ENCODE results near the gene ELOB. TPM values are rescaled to one million over a fixed set of nuclear protein-coding genes. Genes with fewer than 3 reads are reported as not detected.
A peak's percentile ranks its signal among the peaks of the same experiment; 100 is the strongest.

The ELOB gene
- total and polyA plus RNA-seq, 10 of the 15 experiments (the other 5 are each of a cell fraction or from before 2014, with no cell fraction given): 86.9 to 823 (median 263) TPM

DNA sequence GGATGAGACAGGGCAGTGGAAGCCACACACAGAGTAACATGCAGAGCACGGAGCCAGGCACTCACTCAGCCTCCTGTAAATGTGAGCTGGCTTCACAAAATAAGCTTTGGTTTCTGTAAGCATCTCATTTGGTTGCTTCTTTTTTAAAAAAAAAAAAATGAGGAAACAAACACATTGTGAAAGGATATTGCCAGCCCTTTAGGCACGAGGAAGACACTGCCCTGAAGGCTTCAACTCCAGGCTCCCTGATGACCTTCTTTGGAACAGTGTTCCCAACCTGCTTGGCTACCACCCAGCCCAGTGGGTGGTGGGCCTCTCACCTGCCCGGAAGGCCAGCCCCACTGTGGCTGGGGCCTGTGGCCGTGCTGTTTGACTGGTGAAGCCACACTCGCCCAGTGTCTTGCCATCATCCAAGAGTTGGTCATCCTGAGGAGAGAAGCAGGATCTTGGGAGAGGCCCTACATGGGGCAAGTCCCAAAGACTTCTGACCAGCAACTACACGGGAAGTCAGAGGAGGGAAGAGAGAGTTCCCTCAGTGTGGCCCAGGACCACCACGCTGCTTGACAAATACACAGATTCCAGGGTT is 1.9 kb downstream of the ELOB start:
- H3K36me3 ChIP-seq (ENCODE audit: control insufficient read depth in 2 of 2, insufficient read depth in 2 of 2, low read length in 1 of 2): peaks cover 5 to 10% of the 10 kb centered on the region in 2 experiments; a peak in 3 of 4 replicates
- FAIRE-seq (no peak), DNase-seq (ENCODE audit: low read depth, low spot score) (no peak), ATAC-seq (no peak)
- ChIA-PET RAD21 (ENCODE audit: unreplicated experiment) (interaction anchor here (0.9 to 1.3 kb wide), 2 partner anchors 21 to 22 kb away, joined by 3 to 4 read pairs; no protein-coding TSS in a partner anchor), CTCF (no interaction called here), POLR2A (interaction anchor here (3.9 kb wide), 1 partner anchor 21 kb away, joined by 27 read pairs; the partner anchor contains the start of gene SRRM2), SMC1A (ENCODE audit: uncharacterized antibody, unreplicated experiment) (interaction anchor here (1.9 kb wide), 1 partner anchor 23 kb away, joined by 4 read pairs; the partner anchor contains the start of gene SRRM2)
- H3K79me2 ChIP-seq (ENCODE audit: control insufficient read depth, insufficient read depth, low read length): peaks cover 30% of the 10 kb centered on the region
- 65% methylated on average over 7 of the region's 7 CpGs for WGBS (ENCODE audit: insufficient coverage, insufficient replicate concordance, low lambda C conversion rate, missing lambda C conversion rate)
- H3K4me3 ChIP-seq: no peak overlapping the region
- no peak overlapping the region for H3K9ac ChIP-seq (ENCODE audit: control insufficient read depth, insufficient read depth, low read length)
- intact Hi-C loops (cut with micrococcal nuclease; ENCODE audit: unreplicated experiment) (no loop called here), in situ Hi-C loops (cut with MboI) (no loop called here)
- H3K9me3 ChIP-seq (replicated peaks; ENCODE audit: control insufficient read depth, insufficient read depth, low read length): no peaks in the 10 kb centered on the region
- no peaks in the 10 kb centered on the region for H4K20me1 ChIP-seq (ENCODE audit: control insufficient read depth, insufficient read depth)
- H3K27me3 ChIP-seq (replicated peaks in 1 of 2; ENCODE audit: control insufficient read depth in 2 of 2, insufficient read depth in 2 of 2, low read length in 1 of 2): no peaks in the 10 kb centered on the region
- no peak overlapping the region for H2AFZ ChIP-seq (ENCODE audit: control insufficient read depth, low read depth, low read length)
- H3K27ac ChIP-seq (ENCODE audit: control insufficient read depth, insufficient read depth): no peak overlapping the region
- H3K4me2 ChIP-seq (ENCODE audit: control insufficient read depth, insufficient read depth): peak overlapping the region; percentile 67; the same call in 1 of the 2 replicates
- BruUV-seq (replicated peaks): no TSS peak
- H3K4me1 ChIP-seq (ENCODE audit: control insufficient read depth, insufficient read depth, low read length): 0 out of 2 replicates have a peak, but pooled peaks cover 4% of the 10 kb centered on the region
- TF ChIP-seq MYC (IDR thresholded peaks at IDR 0.05; ENCODE audit: insufficient read depth, insufficient read length, insufficient replicate concordance, low read length, severe bottlenecking) (no peak), ZZZ3 (IDR thresholded peaks at IDR 0.05; ENCODE audit: control insufficient read depth, insufficient read length, low read depth) (no peak), GATAD2B (conservative IDR thresholded peaks at IDR 0.05; ENCODE audit: low read depth) (no peak), BRCA1 (IDR thresholded peaks at IDR 0.05; ENCODE audit: low read depth, low read length) (no peak), BMI1 (IDR thresholded peaks at IDR 0.05; ENCODE audit: borderline replicate concordance) (no peak), RAD21 (IDR thresholded peaks at IDR 0.05; ENCODE audit: insufficient read depth, low read depth, low read length) (no peak), CHD2 (IDR thresholded peaks at IDR 0.05; ENCODE audit: borderline replicate concordance, low read depth, low read length) (no peak), CREB1 (IDR thresholded peaks at IDR 0.05; ENCODE audit: low read depth) (no peak), SP1 (IDR thresholded peaks at IDR 0.05; ENCODE audit: low read depth, low read length) (no peak)
- TF ChIP-seq, protein P1, sequence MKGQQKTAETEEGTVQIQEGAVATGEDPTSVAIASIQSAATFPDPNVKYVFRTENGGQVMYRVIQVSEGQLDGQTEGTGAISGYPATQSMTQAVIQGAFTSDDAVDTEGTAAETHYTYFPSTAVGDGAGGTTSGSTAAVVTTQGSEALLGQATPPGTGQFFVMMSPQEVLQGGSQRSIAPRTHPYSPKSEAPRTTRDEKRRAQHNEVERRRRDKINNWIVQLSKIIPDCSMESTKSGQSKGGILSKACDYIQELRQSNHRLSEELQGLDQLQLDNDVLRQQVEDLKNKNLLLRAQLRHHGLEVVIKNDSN (IDR thresholded peaks at IDR 0.05; ENCODE audit: borderline replicate concordance, extremely low read length, insufficient read depth, low read depth, low read length): no peak
- TF ChIP-seq, protein P2, sequence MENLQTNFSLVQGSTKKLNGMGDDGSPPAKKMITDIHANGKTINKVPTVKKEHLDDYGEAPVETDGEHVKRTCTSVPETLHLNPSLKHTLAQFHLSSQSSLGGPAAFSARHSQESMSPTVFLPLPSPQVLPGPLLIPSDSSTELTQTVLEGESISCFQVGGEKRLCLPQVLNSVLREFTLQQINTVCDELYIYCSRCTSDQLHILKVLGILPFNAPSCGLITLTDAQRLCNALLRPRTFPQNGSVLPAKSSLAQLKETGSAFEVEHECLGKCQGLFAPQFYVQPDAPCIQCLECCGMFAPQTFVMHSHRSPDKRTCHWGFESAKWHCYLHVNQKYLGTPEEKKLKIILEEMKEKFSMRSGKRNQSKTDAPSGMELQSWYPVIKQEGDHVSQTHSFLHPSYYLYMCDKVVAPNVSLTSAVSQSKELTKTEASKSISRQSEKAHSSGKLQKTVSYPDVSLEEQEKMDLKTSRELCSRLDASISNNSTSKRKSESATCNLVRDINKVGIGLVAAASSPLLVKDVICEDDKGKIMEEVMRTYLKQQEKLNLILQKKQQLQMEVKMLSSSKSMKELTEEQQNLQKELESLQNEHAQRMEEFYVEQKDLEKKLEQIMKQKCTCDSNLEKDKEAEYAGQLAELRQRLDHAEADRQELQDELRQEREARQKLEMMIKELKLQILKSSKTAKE (IDR thresholded peaks at IDR 0.05; ENCODE audit: low read depth, poor library complexity, severe bottlenecking): no peak
- TF ChIP-seq, protein P3, sequence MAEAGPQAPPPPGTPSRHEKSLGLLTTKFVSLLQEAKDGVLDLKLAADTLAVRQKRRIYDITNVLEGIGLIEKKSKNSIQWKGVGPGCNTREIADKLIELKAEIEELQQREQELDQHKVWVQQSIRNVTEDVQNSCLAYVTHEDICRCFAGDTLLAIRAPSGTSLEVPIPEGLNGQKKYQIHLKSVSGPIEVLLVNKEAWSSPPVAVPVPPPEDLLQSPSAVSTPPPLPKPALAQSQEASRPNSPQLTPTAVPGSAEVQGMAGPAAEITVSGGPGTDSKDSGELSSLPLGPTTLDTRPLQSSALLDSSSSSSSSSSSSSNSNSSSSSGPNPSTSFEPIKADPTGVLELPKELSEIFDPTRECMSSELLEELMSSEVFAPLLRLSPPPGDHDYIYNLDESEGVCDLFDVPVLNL (IDR thresholded peaks at IDR 0.05; ENCODE audit: low read depth, low read length): no peak
- TF ChIP-seq, protein P4, sequence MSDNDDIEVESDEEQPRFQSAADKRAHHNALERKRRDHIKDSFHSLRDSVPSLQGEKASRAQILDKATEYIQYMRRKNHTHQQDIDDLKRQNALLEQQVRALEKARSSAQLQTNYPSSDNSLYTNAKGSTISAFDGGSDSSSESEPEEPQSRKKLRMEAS (IDR thresholded peaks at IDR 0.05; ENCODE audit: low read depth, low read length): no peak
- TF ChIP-seq, protein P5, sequence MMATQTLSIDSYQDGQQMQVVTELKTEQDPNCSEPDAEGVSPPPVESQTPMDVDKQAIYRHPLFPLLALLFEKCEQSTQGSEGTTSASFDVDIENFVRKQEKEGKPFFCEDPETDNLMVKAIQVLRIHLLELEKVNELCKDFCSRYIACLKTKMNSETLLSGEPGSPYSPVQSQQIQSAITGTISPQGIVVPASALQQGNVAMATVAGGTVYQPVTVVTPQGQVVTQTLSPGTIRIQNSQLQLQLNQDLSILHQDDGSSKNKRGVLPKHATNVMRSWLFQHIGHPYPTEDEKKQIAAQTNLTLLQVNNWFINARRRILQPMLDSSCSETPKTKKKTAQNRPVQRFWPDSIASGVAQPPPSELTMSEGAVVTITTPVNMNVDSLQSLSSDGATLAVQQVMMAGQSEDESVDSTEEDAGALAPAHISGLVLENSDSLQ (IDR thresholded peaks at IDR 0.05): no peak
